ENCODE measurements around the gene SLC38A10.

The SLC38A10 gene

DNA sequence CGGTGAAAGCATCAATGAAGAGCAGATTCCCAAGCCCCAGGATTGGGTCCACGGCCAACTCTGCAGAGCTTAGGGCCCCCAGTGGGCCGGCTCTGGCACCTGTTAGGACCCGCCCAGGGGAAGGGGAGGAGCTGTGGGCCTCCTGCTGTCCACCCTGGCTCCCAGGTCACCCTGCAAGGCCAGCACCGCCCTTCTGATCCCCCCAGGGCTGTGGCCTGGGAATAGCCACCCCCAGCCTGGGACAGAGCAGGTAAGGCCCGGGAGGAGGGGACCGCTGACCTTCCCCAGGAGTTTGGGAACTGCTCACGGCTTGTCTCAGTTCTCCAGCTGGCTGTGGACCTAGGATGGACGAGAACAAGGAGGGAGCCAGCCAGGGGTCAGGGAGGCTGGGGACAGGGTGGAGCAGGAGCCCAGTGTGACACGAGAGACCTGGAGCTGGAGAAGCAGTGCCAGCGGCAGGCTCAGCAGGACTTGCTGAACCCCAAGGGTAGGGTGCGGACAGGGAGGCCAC, 39.3 kb upstream of the SLC38A10 start:
- DNase-seq (ENCODE audit: low spot score) (no peak), ATAC-seq (ENCODE audit: low read depth) (no peak)
- H3K4me1 ChIP-seq (ENCODE audit: insufficient read depth, poor library complexity, severe bottlenecking): peaks cover 18% of the 10 kb centered on the region

DNA sequence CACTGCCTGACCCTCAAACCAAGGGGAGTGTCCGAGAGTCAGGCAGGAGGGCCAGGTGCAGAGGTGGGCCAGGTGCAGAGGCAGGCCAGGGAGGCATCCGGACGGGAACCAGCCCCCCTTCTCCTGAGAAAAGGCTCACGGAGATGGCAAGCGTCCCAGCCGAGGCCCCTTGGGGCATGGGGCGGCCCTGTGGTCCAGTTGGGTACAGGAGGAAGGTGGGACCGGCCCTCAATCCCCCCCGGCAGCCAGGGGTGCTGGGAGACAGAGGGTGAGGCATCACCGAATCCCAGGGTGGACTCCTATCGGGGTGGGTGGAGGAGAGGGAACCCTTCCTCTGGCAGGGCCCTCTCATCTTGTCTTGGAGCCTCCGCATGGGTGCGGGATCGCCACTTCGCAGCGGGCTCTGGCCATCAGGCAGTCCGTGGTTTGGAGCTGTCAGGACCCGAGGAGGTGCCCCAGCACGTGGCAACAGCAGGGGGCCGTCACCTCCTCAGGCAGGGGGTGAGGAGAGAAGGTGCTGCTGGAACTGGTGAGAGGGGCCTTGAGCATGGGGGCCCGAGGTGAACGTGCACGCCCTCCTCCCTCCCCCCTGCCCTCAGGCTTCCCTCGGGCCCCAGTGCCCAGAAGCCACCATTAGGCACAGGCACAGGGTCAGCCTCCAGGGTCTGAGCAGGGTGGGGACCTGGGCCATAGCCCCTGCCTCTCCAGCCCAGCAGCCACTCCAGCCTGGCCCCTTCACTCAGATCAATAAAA, 38.7 kb upstream of the SLC38A10 start:
- Histone ChIP-seq H3K27ac (ENCODE audit: poor library complexity, severe bottlenecking) (no peak overlapping the region), H3K4me3 (ENCODE audit: severe bottlenecking) (no peak overlapping the region), H3K36me3 (ENCODE audit: low read depth) (no peaks in the 10 kb centered on the region), H3K4me1 (ENCODE audit: insufficient read depth, poor library complexity, severe bottlenecking) (peaks cover 23% of the 10 kb centered on the region), H3K9me3 (ENCODE audit: severe bottlenecking) (no peaks in the 10 kb centered on the region), H3K27me3 (ENCODE audit: insufficient read depth, poor library complexity, severe bottlenecking) (no peaks in the 10 kb centered on the region)
- TF ChIP-seq, protein P1, sequence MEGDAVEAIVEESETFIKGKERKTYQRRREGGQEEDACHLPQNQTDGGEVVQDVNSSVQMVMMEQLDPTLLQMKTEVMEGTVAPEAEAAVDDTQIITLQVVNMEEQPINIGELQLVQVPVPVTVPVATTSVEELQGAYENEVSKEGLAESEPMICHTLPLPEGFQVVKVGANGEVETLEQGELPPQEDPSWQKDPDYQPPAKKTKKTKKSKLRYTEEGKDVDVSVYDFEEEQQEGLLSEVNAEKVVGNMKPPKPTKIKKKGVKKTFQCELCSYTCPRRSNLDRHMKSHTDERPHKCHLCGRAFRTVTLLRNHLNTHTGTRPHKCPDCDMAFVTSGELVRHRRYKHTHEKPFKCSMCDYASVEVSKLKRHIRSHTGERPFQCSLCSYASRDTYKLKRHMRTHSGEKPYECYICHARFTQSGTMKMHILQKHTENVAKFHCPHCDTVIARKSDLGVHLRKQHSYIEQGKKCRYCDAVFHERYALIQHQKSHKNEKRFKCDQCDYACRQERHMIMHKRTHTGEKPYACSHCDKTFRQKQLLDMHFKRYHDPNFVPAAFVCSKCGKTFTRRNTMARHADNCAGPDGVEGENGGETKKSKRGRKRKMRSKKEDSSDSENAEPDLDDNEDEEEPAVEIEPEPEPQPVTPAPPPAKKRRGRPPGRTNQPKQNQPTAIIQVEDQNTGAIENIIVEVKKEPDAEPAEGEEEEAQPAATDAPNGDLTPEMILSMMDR (IDR thresholded peaks at IDR 0.05; ENCODE audit: poor library complexity, severe bottlenecking): no peak
- no peak for DNase-seq (ENCODE audit: low spot score)
- ATAC-seq (ENCODE audit: low read depth): no peak

More for the DNA sequence above, 39.3 kb upstream of the SLC38A10 start:
- Histone ChIP-seq H3K4me3 (ENCODE audit: severe bottlenecking) (no peak overlapping the region), H3K36me3 (ENCODE audit: low read depth) (no peaks in the 10 kb centered on the region), H3K9me3 (ENCODE audit: severe bottlenecking) (no peaks in the 10 kb centered on the region), H3K27ac (ENCODE audit: poor library complexity, severe bottlenecking) (no peak overlapping the region), H3K27me3 (ENCODE audit: insufficient read depth, poor library complexity, severe bottlenecking) (no peaks in the 10 kb centered on the region)
- TF ChIP-seq, protein P1 (IDR thresholded peaks at IDR 0.05; ENCODE audit: poor library complexity, severe bottlenecking): no peak

DNA sequence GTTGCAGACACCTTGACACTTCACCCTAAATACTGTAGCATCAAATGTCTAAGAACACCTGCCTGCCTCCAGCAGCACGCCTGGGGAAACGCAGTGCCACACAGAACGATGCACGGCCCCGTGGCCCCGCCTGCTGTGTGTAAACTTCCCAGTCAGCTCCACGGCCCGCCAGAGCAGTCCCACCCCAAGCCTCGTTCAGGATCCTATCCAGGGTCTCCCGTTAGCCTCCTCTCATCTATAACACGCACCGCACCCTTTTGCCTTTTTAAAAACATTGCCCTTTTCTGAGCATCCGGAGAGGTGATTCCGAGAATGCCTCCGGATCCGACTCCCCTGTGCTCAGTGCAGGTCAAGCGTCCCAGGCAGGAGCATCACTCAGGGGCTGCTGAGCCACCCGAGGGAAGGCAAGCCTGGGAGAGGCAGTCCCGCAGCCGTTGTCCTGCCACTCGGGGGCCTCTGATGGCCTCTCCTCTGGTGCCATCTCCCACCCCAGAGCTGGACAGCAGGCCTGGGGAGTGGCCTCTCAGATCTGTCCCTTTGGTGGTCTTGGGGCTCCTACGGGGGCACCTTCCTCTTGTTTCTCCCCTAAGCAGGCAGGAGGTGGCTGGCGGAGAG, 37.9 kb upstream of the SLC38A10 start:
- ATAC-seq (ENCODE audit: low read depth) (no peak), DNase-seq (ENCODE audit: low spot score) (no peak)

GRCh38 chr17:81332118-81332834, 37.2 kb upstream of the SLC38A10 start:
- TF ChIP-seq, protein P1 (IDR thresholded peaks at IDR 0.05; ENCODE audit: poor library complexity, severe bottlenecking): no peak
- Histone ChIP-seq H3K4me1 (ENCODE audit: insufficient read depth, poor library complexity, severe bottlenecking) (peaks cover 31% of the 10 kb centered on the region), H3K36me3 (ENCODE audit: low read depth) (no peaks in the 10 kb centered on the region), H3K4me3 (ENCODE audit: severe bottlenecking) (no peak overlapping the region), H3K9me3 (ENCODE audit: severe bottlenecking) (no peaks in the 10 kb centered on the region), H3K27ac (ENCODE audit: poor library complexity, severe bottlenecking) (no peak overlapping the region), H3K27me3 (ENCODE audit: insufficient read depth, poor library complexity, severe bottlenecking) (no peaks in the 10 kb centered on the region)
- ATAC-seq (ENCODE audit: low read depth): no peak
- no peak for DNase-seq (ENCODE audit: low spot score)

More for the DNA sequence above, 37.9 kb upstream of the SLC38A10 start:
- Histone ChIP-seq H3K4me3 (ENCODE audit: severe bottlenecking) (no peak overlapping the region), H3K36me3 (ENCODE audit: low read depth) (no peaks in the 10 kb centered on the region), H3K27ac (ENCODE audit: poor library complexity, severe bottlenecking) (no peak overlapping the region), H3K9me3 (ENCODE audit: severe bottlenecking) (no peaks in the 10 kb centered on the region), H3K4me1 (ENCODE audit: insufficient read depth, poor library complexity, severe bottlenecking) (peaks cover 31% of the 10 kb centered on the region), H3K27me3 (ENCODE audit: insufficient read depth, poor library complexity, severe bottlenecking) (no peaks in the 10 kb centered on the region)
- TF ChIP-seq, protein P1 (IDR thresholded peaks at IDR 0.05; ENCODE audit: poor library complexity, severe bottlenecking): no peak
